NCI-H128 (cell line): ENCODE results near the gene KLF11.
"Not testable (repeated sequence)": the region's sequence is repeated elsewhere in the genome, so short reads cannot be mapped to it uniquely, and the experiment has no call there.

Source experiments
- DNase-seq: peaks from one replicate; lab custom pipeline; 2025; ENCODE audit not compliant: unreplicated experiment; lab: John Stamatoyannopoulos, UW

The KLF11 gene

DNA sequence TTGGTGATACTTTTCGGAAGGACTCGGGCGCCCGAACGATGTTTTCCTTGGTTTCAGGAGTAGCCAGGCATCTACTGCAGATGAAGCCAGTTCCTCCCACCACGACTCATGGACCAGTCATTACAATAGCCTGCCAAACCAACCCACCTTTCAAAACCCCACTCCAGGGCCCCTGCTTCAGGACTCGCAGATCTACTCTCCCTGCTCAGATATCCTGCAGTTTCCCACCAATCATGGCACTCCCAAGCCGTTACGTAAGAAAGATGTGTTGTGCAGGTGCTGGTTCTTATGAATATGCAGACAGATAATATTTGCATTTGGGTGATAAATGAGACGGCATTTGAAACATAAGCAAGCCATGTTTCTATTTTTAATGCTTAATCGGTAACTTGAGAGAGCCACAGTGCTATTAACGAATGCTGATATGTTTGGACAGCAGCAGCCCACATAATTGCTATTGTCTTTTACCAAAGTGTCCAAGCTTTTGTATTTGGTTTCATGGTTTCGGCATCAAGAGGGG lies 40.4 kb downstream of the KLF11 start:
- DNase-seq, result no peak

DNA sequence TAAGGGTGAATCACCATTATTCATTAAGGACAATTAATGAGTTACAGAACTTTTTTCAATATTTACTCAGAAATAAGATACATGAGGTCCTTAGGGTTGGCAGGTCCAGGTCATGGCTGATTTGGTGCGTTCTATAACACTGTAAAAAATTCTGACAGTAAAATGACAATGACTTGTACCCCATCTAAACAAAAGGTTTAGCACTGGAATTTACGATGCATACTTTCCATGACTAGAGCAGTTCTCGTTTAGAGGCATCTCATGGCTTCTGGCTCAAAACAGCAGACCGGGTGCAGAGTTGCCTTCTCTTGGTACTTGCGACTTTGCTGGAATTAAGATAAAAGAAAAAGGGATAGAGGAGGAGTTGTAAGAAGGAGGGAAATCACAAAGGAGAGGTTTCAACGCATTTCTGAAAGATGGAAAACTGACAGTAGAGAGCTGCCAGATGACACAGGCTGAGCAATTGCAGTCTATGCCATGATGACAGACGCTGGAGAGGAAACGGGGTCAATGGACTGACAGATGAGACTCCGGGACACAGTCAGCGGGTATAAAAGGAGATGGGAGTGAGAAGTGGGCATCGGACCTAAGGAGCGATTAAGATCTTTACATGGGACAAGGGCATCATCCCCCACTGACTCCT lies 41.0 kb downstream of the KLF11 start:
- no peak for DNase-seq

DNA sequence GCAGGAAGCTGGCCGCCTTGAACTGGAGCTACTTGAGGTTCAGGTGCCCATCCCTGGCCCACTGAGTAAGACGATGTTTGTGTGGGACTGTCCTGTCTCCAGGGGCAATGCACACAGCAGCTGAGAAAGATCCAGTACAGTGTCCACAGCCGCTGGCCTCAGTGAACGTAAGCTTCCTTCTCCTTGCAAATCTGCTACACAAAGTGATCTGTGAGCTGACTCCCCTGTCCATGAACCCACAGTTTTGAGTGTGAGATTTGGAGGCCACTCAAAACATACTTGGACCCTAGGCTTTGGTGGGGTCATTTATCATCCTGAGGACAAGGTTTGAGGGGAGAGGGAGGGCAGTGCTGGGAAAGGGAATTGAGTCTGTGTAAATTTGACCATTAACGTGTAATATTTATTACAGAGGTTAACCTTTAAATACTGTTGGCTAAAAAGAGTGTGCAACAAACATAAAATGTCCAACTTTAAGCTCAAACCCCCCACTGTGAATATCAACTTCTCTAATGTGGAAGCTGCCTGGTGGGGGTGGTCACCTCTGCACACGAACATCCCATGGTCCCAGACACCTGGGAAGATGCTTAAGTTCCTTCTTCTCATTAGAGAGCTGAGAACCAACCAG lies 41.8 kb downstream of the KLF11 start:
- DNase-seq, result no peak

- DNase-seq, result no peak
Observed at GRCh38 chr2:10085668-10086059, 42.3 kb downstream of the KLF11 start.

DNA sequence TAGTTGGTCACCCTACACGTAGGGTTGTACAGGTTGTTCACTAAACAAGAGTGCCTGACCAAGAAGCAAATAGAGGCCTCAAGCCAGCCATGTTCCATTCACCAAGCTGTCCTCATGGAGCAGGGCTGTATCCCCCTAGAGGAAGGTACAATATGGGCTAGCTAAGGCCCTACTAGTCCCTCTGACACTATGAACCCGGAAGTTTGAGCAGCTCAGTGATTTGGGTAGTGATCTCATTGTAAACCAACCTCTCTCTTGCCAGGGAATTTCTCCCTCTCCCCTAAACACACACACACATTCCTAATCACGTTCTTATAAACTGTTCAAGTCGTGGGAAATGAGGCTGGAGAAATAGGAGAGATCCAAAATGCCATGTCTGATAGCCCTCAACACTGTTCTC lies 43.6 kb downstream of the KLF11 start:
- DNase-seq, result no peak

- DNase-seq, result no peak
Observed at GRCh38 chr2:10087360-10087759, 44.0 kb downstream of the KLF11 start.

DNA sequence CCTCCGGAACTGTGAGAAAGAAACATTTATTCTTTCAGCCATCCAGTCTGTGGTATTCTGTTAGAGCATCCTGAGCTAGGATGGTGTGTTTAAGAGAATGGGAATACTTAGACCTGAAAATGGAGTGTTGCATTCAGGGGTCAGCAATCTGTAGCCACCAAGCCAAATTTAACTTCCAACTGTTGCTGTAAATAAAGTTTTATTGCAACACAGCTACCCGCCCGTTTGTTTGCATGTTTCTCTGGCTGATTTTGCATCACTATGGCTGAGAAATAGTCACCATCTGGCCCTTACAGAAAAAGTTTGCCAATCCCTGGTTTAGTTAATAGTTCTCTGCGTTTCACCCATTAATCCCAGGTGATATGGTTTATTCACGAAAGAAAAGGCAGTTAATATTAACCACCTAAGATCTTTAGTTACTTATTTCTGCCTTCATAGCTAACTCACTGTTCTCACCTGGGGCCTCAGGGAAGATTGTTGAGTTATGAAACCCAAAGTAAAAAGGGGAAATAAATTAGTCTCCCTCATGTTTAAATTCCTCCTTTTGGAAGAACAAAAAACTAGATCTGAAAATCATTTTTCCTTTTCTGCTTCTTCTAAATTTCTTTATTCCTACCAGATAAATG lies 46.3 kb downstream of the KLF11 start:
- DNase-seq, result no peak

GRCh38 chr2:10091182-10091888 lies 48.0 kb downstream of the KLF11 start:
- DNase-seq, result no peak

DNA sequence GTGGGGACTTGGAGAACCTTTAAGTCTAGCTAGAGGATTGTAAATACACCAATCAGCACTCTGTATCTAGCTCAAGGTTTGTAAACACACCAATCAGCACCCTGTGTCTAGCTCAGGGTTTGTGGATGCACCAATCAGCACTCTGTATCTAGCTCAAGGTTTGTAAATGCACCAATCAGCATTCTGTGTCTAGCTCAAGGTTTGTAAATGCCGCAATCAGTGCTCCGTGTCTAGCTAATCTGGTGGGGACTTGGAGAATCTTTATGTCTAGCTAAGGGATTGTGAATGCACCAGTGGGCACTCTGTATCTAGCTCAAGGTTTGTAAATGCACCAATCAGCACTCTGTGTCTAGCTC lies 48.5 kb downstream of the KLF11 start:
- not testable (repeated sequence) for DNase-seq

DNA sequence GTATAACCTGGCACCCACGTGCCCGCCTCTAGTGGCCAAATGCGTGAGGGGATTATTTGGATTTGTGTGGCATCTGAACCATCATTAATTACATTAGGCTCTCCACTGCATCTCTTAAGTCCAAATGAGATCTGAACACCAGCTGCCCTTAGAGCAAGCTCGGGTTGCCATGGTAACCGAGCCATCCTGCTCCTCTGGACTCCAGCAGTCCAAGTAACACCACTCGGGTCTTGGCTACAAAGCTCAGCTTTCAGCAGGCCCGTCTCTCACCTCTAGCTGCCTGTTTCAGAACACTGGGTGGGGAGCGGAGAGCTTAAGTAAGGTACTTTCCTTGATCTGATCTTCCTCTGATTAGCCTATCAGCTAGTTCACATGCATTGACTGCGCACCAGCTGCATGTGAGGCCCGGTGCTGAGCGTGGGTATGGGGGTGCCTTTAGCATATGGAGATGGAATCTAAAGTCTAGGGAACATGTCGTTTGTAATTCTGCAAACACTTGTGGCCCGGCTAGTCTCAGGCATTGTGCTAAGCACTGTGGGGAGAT lies 51.0 kb downstream of the KLF11 start:
- DNase-seq, result no peak

DNA sequence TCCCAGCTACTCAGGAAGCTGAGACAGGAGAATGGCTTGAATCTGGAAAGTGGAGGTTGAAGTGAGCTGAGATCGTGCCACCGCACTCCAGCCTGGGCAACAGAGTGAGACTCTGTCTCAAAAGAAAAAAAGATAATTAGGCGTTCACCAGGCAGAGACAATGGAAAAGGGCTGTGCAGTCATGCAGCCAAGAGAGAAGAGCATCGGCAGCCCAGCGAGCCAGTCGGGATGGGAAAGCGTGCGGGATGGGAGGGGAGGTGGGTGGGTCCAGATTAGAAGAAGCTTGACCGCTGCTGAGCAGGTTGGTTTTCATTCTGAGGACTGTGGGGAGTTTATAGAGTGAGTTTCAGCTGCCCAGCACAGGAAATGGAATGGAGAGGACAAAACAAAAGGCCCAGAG lies 51.8 kb downstream of the KLF11 start:
- no peak for DNase-seq

DNA sequence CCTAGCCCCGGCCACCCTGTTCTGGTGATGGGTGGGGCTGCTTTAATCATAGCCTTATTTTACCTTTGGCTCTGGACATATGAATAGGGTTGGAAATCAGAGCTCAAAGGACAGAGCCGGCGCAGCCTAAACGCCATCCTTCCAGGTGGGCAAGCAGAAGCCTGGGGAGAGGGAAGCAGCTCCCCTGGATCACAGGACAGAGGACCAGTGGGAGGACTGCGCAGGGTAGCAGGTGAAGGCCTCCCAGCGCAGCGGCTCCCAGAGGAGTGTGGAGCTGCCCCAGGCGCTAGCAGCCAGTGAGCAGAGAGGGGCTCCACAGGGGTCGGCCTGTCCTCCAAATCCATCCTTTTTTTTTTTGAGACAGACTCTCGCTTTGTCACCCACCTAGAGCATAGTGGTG lies 53.3 kb downstream of the KLF11 start:
- no peak for DNase-seq

DNA sequence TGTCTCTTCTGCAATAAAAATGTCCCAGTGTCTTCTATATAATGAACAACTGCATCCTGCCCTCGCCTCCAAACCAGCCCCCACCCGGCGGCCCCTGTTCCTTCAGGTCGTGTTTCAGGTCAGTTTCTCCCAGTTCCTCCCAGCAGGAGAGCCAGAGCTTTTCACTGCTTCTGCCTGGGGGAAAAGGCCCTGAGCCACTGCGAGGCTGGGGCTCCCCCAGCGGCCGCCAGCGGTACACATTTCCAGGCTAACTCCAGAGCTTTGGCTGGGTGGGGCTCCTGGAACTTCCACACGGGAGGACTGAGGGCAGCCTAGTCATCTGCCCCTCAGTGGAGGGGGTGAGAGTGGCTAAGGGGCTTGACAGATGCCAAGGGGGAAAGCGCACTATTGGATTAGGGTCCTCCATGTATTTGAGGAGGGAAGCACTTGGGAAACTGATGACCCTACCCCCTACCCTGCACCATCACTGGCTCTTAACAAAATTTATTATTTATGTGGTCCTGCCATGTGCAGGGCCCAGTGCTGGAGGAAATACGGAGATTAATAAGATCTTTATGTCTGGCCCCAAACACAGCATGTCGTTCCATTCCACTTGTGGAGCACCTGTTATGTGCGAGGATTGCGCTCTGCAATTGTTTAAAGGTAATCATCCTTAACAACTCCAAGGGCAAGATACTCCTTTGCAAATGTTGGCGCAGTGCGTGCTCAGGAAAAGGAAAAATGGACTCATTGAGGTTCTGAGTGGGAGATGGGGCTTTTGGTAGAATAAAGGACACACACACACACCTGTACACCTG lies 54.2 kb downstream of the KLF11 start:
- no peak for DNase-seq

- DNase-seq, result no peak
Observed at GRCh38 chr2:10101491-10101890, 58.1 kb downstream of the KLF11 start.

- no peak for DNase-seq
Observed at GRCh38 chr2:10103179-10103578, 59.8 kb downstream of the KLF11 start.
